ENCODE measurements around the gene TMEM60. TPM values are rescaled to one million over a fixed set of nuclear protein-coding genes. Genes with fewer than 3 reads are reported as not detected.

Gene TMEM60
- total and polyA plus RNA-seq, 2 of the 8 experiments (the other 6 are each of a cell fraction or from before 2014, with no cell fraction given) = 22.1 to 29.2 TPM

DNA sequence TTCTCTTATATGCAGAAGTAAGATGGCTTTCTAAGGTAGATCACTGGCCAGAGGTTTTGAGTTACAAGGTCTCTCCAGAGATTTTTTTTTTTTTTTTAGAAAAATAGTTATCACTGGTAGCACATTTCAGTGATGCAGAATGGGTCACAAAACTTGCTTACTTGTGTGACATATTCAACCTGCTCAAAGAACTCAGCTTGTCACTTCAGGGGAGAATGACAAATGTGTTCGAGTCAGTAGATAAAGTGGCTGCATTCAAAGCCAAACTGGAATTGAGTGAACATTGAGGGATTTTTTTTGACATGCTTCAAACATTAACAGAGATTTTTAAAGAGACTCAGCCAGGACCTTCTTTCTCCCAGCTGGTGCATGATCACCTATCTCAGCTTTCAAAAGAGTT, 33.7 kb upstream of the TMEM60 start:
- H3K36me3 ChIP-seq (ENCODE audit: control insufficient read depth in 2 of 4, insufficient read depth in 4 of 4, low read length in 3 of 4) = no peaks in the 10 kb centered on the region
- H2BK5ac ChIP-seq (ENCODE audit: low read depth, low read length) = no peak overlapping the region
- CTCF ChIA-PET (ENCODE audit: partially characterized antibody) = no interaction called here
- FAIRE-seq (no peak), DNase-seq (ENCODE audit: low read depth in 1 of 2, low spot score in 2 of 2) (no peak)
- H3K27me3 ChIP-seq (replicated peaks in 1 of 4; ENCODE audit: control insufficient read depth in 3 of 4, extremely low read depth in 1 of 4, insufficient read depth in 3 of 4, low read length in 3 of 4) = no peaks in the 10 kb centered on the region
- no peak overlapping the region for H3K56ac ChIP-seq (replicated peaks; ENCODE audit: insufficient read length, low read depth, low read length)
- no peaks in the 10 kb centered on the region for H3K79me2 ChIP-seq (ENCODE audit: control insufficient read depth in 1 of 2, insufficient read depth in 2 of 2, low read length in 2 of 2)
- no peak overlapping the region for H3K18ac ChIP-seq (ENCODE audit: extremely low read depth, low read length)
- no peak overlapping the region for H2AFZ ChIP-seq (ENCODE audit: low read length)
- no peak overlapping the region for H4K91ac ChIP-seq (replicated peaks; ENCODE audit: insufficient read length, low read length)
- no peak overlapping the region for H3K27ac ChIP-seq (ENCODE audit: low read depth, low read length)
- peaks cover 0 to 5% (median 2%) of the 10 kb centered on the region in 4 experiments; a peak in 1 of 7 replicates for H3K4me1 ChIP-seq (replicated peaks in 1 of 4; ENCODE audit: control insufficient read depth in 3 of 4, insufficient read depth in 4 of 4, low read length in 3 of 4)
- no peak overlapping the region for H2AK5ac ChIP-seq (ENCODE audit: low read depth, low read length)
- no peaks in the 10 kb centered on the region for H3K9me3 ChIP-seq (ENCODE audit: insufficient read depth in 2 of 2, low read depth in 1 of 2, low read length in 1 of 2)
- POLR2A ChIA-PET (ENCODE audit: partially characterized antibody) = interaction anchor here (0.6 kb wide), 1 partner anchor 17 kb away, joined by 3 read pairs; no protein-coding TSS in a partner anchor
- WGBS, 2 experiments (ENCODE audit: extremely low coverage in 1 of 2, insufficient coverage in 1 of 2, insufficient read length in 1 of 2, insufficient replicate concordance in 2 of 2, low coverage in 1 of 2, low lambda C conversion rate in 2 of 2, missing lambda C conversion rate in 1 of 2) = 93% methylated on average over 1 of the region's 1 CpG; no CpG with 5 or more reads in 1 of the 2 experiments
- H4K5ac ChIP-seq (ENCODE audit: insufficient read length, low read depth, low read length) = no peak overlapping the region
- no peaks in the 10 kb centered on the region for H3K23me2 ChIP-seq (ENCODE audit: low read depth, low read length)
- peaks cover 4% of the 10 kb centered on the region for H3K79me1 ChIP-seq (ENCODE audit: low read depth, low read length)
- H3K23ac ChIP-seq (ENCODE audit: insufficient read length) = no peak overlapping the region
- H2BK120ac ChIP-seq (replicated peaks; ENCODE audit: low read depth, low read length) = no peak overlapping the region
- no peak overlapping the region for H2BK12ac ChIP-seq (ENCODE audit: low read depth, low read length)
- H3K9ac ChIP-seq (replicated peaks in 1 of 4; ENCODE audit: extremely low read depth in 1 of 4, low read depth in 3 of 4, low read length in 3 of 4) = no peak overlapping the region
- H4K8ac ChIP-seq (ENCODE audit: extremely low read depth, insufficient read depth, low read length) = no peak overlapping the region
- no peak overlapping the region for H3K4me2 ChIP-seq (ENCODE audit: insufficient read depth in 1 of 2, low read depth in 2 of 2, low read length in 2 of 2)
- H3K14ac ChIP-seq (ENCODE audit: insufficient read length) = no peak overlapping the region
- no peak overlapping the region for H3K4me3 ChIP-seq (ENCODE audit: extremely low read depth in 1 of 4, insufficient read depth in 2 of 4, low read depth in 3 of 4, low read length in 4 of 4)
- H2BK20ac ChIP-seq (ENCODE audit: low read length) = no peak overlapping the region
- H3K4ac ChIP-seq (replicated peaks; ENCODE audit: insufficient read length, low read depth, low read length) = no peak overlapping the region
- peaks cover 0 to 3% of the 10 kb centered on the region in 2 experiments for H4K20me1 ChIP-seq (replicated peaks in 1 of 2; ENCODE audit: control insufficient read depth in 1 of 2, insufficient read depth in 2 of 2, low read length in 2 of 2)
- no peak overlapping the region for H2BK15ac ChIP-seq (ENCODE audit: low read length)
- TF ChIP-seq ASH2L (IDR thresholded peaks at IDR 0.05; ENCODE audit: low read length) (no peak), POLR2AphosphoS5 (IDR thresholded peaks at IDR 0.05; ENCODE audit: low read depth, low read length) (no peak), EZH2 (IDR thresholded peaks at IDR 0.05; ENCODE audit: low read depth, low read length, severe bottlenecking) (no peak), NANOG (IDR thresholded peaks at IDR 0.05; ENCODE audit: insufficient read depth, low read depth, low read length, poor library complexity, severe bottlenecking) (no peak), TBP (IDR thresholded peaks at IDR 0.05; ENCODE audit: low read depth, low read length) (no peak), JUN (IDR thresholded peaks at IDR 0.05; ENCODE audit: low read depth, low read length) (no peak), CTCF (IDR thresholded peaks at IDR 0.05; ENCODE audit: control extremely low read depth in 1 of 3, insufficient read depth in 1 of 3, low read depth in 1 of 3, low read length in 3 of 3) (no peak), BCL11A (IDR thresholded peaks at IDR 0.05; ENCODE audit: low read depth in 2 of 2, low read length in 2 of 2) (no peak), BACH1 (IDR thresholded peaks at IDR 0.05; ENCODE audit: low read length) (no peak), CTBP2 (IDR thresholded peaks at IDR 0.05; ENCODE audit: borderline replicate concordance, insufficient read depth, insufficient read length, low read length) (no peak)
- TF ChIP-seq, protein P1, sequence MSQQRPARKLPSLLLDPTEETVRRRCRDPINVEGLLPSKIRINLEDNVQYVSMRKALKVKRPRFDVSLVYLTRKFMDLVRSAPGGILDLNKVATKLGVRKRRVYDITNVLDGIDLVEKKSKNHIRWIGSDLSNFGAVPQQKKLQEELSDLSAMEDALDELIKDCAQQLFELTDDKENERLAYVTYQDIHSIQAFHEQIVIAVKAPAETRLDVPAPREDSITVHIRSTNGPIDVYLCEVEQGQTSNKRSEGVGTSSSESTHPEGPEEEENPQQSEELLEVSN (IDR thresholded peaks at IDR 0.05) = no peak
